ENCODE results near the gene ECHDC1. TPM values are rescaled to one million over a fixed set of nuclear protein-coding genes. Genes with fewer than 3 reads are reported as not detected.

ECHDC1 gene
- total and polyA plus RNA-seq, 8 donors: 13.9 to 27.9 (median 18.9) TPM

DNA sequence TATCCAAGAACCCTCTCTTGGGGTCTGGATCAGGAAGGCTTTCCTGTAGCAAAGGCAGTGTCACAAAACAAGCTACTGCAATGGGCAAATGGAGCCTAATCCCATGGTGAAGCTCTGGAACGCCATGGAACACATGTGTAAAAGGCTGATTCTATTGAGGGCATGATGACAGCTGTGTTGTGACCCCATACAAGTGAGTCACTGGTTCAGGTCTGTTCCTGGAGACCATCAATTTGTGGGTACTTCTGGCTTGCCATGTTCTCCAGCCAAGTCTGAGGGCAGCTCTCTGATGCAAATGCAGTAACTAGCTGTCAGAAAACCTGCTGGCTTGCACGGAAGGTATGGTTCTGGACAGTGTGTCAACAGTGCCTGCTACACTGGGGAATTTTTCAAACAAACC, 33.3 kb upstream of the ECHDC1 start:
- H3K27ac ChIP-seq: no peak overlapping the region
- H3K36me3 ChIP-seq: no peaks in the 10 kb centered on the region
- intact Hi-C loops (cut with DNase I): no loop called here
- no peaks in the 10 kb centered on the region for H3K4me1 ChIP-seq
- no peaks in the 10 kb centered on the region for H3K9me3 ChIP-seq
- no peak overlapping the region for H3K4me3 ChIP-seq
- no peak for ATAC-seq
- WGBS, 2 donors: 84% methylated on average over 2 of the region's 2 CpGs
- no peak for FAIRE-seq
- H3K27me3 ChIP-seq: no peaks in the 10 kb centered on the region
- TF ChIP-seq, protein P1, sequence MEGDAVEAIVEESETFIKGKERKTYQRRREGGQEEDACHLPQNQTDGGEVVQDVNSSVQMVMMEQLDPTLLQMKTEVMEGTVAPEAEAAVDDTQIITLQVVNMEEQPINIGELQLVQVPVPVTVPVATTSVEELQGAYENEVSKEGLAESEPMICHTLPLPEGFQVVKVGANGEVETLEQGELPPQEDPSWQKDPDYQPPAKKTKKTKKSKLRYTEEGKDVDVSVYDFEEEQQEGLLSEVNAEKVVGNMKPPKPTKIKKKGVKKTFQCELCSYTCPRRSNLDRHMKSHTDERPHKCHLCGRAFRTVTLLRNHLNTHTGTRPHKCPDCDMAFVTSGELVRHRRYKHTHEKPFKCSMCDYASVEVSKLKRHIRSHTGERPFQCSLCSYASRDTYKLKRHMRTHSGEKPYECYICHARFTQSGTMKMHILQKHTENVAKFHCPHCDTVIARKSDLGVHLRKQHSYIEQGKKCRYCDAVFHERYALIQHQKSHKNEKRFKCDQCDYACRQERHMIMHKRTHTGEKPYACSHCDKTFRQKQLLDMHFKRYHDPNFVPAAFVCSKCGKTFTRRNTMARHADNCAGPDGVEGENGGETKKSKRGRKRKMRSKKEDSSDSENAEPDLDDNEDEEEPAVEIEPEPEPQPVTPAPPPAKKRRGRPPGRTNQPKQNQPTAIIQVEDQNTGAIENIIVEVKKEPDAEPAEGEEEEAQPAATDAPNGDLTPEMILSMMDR (IDR thresholded peaks at IDR 0.05): no peak
- DNase-seq: no peak

DNA sequence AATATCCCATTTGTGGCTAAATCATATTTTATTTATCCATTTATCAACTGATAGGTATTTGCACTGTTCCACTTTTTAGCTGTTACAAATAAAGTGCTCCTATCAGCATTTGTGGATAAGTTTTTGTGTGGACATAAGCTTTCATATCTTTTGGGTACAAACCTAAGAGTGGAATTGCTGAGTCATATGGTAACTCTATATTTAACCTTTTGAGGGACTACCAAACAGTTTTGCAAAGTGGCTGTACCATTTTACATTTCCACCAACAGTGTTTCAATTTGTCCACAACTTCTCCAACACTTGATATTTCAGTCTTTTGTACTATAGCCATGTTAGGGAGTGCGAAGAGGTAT, 23.6 kb upstream of the ECHDC1 start:
- TF ChIP-seq, protein P1 (IDR thresholded peaks at IDR 0.05): no peak
- WGBS, 2 donors: 98% methylated on average over 1 of the region's 1 CpG
- DNase-seq (no peak), ATAC-seq (no peak), FAIRE-seq (no peak)
- Histone ChIP-seq H3K36me3 (no peaks in the 10 kb centered on the region), H3K27ac (no peak overlapping the region), H3K4me1 (no peaks in the 10 kb centered on the region), H3K4me3 (no peak overlapping the region), H3K27me3 (no peaks in the 10 kb centered on the region), H3K9me3 (no peaks in the 10 kb centered on the region)
- intact Hi-C loops (cut with DNase I): no loop called here

DNA sequence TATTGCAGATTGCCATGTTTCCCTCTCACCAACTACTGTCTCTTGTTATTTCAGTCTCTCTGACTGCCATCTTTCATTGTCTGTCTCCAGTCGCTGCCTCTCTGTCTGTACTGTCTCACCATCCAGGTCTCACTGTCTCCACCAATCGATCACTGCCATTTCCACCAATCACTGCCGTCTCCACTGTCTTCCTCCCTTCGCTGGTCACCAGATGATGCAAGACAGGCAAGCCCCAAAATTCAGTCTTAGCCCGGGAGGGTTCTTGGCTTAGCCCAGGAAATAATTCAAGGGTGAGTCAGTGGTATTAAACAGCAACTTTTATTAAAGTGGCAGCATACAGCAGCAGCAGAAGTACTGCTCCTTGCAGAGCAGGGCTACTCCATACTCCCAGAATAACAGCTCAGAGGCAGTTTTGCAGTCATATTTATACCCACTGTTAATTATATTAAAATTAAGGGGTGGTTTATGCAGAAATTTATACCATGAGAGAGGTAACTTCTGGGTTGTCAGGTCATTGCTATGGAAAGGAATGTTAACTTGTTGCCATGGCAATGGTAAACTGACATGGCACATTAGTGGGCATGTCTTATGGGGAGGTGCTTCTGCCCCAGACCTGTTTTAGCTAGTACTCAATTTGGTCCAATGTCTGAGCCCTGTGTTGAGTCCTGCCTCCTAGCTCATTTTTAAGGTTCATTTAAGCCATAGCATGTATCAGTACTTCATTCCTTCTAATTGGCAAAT, 23.0 kb upstream of the ECHDC1 start:
- Histone ChIP-seq H3K27ac (no peak overlapping the region), H3K36me3 (no peaks in the 10 kb centered on the region), H3K27me3 (no peaks in the 10 kb centered on the region), H3K4me1 (no peaks in the 10 kb centered on the region), H3K4me3 (no peak overlapping the region), H3K9me3 (no peaks in the 10 kb centered on the region)
- ATAC-seq: peak in 2 of 4 donors; percentile 42 to 51
- TF ChIP-seq, protein P1 (IDR thresholded peaks at IDR 0.05): no peak
- intact Hi-C loops (cut with DNase I): no loop called here
- 63 to 68% methylated on average over 5 of the region's 5 CpGs for WGBS, 2 donors
- DNase-seq: no peak
- FAIRE-seq: no peak

DNA sequence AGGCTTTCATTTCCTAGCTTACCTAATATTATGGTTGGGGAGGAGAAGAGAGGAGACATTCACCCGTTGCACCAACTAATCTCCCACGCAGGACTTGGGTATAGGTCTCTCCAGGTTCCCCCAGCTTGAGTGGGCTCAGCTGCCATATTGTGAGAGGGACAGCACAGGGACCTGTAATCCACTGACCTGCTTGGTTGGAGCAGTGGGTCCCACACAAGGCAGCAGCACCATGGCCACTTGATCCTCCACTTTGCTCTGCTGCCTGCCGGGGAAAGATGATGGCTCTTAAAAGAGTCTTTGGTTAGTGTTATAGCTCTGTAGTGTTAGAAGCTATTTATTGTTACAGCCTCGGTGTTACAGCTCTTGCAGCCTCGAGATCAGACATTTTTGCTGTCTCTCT, 22.5 kb upstream of the ECHDC1 start:
- no peak for FAIRE-seq
- no peak for ATAC-seq
- intact Hi-C loops (cut with DNase I): no loop called here

DNA sequence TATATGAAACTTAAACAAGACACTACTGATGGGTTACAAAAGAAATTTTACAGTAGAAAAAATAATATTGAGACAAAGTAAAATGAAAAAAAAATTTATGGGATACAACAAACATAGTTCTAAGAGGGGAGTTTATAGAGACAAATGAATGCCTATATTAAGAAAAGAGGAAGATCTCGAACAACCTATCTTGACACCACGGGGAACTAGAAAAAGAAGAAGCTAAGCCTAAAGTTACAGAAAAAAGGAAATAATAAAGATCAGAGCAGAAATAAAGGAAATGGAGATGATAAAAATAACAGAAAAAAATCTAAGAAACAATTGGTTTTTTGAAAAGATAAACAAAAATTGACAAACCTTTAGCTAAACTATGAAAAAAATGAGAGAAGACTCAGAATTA, 9.1 kb upstream of the ECHDC1 start:
- Histone ChIP-seq H3K9me3 (no peaks in the 10 kb centered on the region), H3K36me3 (no peaks in the 10 kb centered on the region), H3K27me3 (no peaks in the 10 kb centered on the region), H3K4me3 (no peak overlapping the region), H3K4me1 (peaks cover 0 to 5% (median 0%) of the 10 kb centered on the region in 3 donors), H3K27ac (no peak overlapping the region)
- TF ChIP-seq, protein P1 (IDR thresholded peaks at IDR 0.05): no peak
- intact Hi-C loops (cut with DNase I): no loop called here
- no peak for ATAC-seq
- no peak for DNase-seq
- no peak for FAIRE-seq
- WGBS, 2 donors: 93 to 94% methylated on average over 2 of the region's 2 CpGs

More for the DNA sequence above, 22.5 kb upstream of the ECHDC1 start:
- Histone ChIP-seq H3K9me3 (no peaks in the 10 kb centered on the region), H3K36me3 (no peaks in the 10 kb centered on the region), H3K27ac (no peak overlapping the region), H3K4me1 (no peaks in the 10 kb centered on the region), H3K4me3 (no peak overlapping the region), H3K27me3 (no peaks in the 10 kb centered on the region)
- DNase-seq: no peak
- 87 to 95% methylated on average over 5 of the region's 5 CpGs for WGBS, 2 donors
- TF ChIP-seq, protein P1 (IDR thresholded peaks at IDR 0.05): no peak

All from pancreas (tissue), 10 donors.